Natural killer cell (primary cell): ENCODE measurements around the gene CERK. TPM values are rescaled to one million over a fixed set of nuclear protein-coding genes. Genes with fewer than 3 reads are reported as not detected.

Experiments
- total RNA-seq, 4 donors: library from RNA; stranded (reverse); fragments of 120-200 nt in 1 of 4; gene quantifications; one replicate each; pipeline versions ENCODE4 v1.2.3 to v1.2.4, GENCODE V29; 2013 to 2022

CERK gene
- total RNA-seq, 3 donors from 2014 or later (not counting 1 experiment from before 2014, with no cell fraction given): 50.0 to 71.2 (median 55.6) TPM

Other genes with a start within 250 kb of the CERK start
- 1 to 10 TPM in 2 of 3 donors, under 1 TPM in 1; 0.89 to 3.9 (median 1.9) TPM for gene CELSR1, start 200.6 kb downstream of the CERK start, total RNA-seq
- 10 to 100 TPM; 30.0 to 78.5 (median 41.6) TPM for gene GRAMD4, start 117.9 kb downstream of the CERK start, total RNA-seq
- 10 to 100 TPM; 47.4 to 53.7 (median 53.2) TPM for gene TBC1D22A, start 24.4 kb upstream of the CERK start, total RNA-seq